HEK293T (cell line): ENCODE measurements around the gene DNAAF1.

ENCODE experiments used
- CTCF ChIA-PET: fragments of 350-600 bp; formaldehyde crosslinking; extraction: SDS; loops from one replicate; lab custom pipeline; 2021; ENCODE audit warnings: antibody characterized with exemption, inconsistent platforms; lab: Yijun Ruan, JAX
- POLR2A ChIA-PET: fragments of 350-600 bp; formaldehyde crosslinking; extraction: SDS; loops from one replicate; lab custom pipeline; 2020; ENCODE audit warnings: antibody characterized with exemption, inconsistent platforms; lab: Yijun Ruan, JAX
- DNase-seq: peaks from one replicate; pipeline ENCODE4 v3.0.0; 2012; ENCODE audit warnings: mixed read lengths; ENCODE audit errors: extremely low spot score
- ARNT ChIP-seq: fragments of 450-650 bp; IDR thresholded peaks from 2 replicates; pipeline ENCODE4 v1.6.1; 2017; ENCODE audit warnings: mild to moderate bottlenecking
- BHLHE40 ChIP-seq: fragments of 450-650 bp; IDR thresholded peaks from 2 replicates; pipeline ENCODE4 v1.6.1; 2016; ENCODE audit warnings: mild to moderate bottlenecking, moderate library complexity, borderline replicate concordance
- CTBP1 ChIP-seq: fragments of 450-650 bp; IDR thresholded peaks from 2 replicates; pipeline ENCODE4 v1.6.1; 2016; ENCODE audit warnings: borderline replicate concordance
- ELF4 ChIP-seq: fragments of 450-650 bp; IDR thresholded peaks from 2 replicates; pipeline ENCODE4 v1.6.1; 2017; ENCODE audit warnings: antibody characterized with exemption
- FOXA1 ChIP-seq: fragments of 450-650 bp; IDR thresholded peaks from 2 replicates; pipeline ENCODE4 v1.6.1; 2016; ENCODE audit warnings: mild to moderate bottlenecking
- FOXK2 ChIP-seq: fragments of 450-650 bp; IDR thresholded peaks from 2 replicates; pipeline ENCODE4 v1.6.1; 2016; ENCODE audit warnings: mild to moderate bottlenecking
- FOXM1 ChIP-seq: fragments of 450-650 bp; IDR thresholded peaks from 2 replicates; pipeline ENCODE4 v1.6.1; 2017; ENCODE audit warnings: mild to moderate bottlenecking, borderline replicate concordance
- HDGF ChIP-seq: fragments of 450-650 bp; IDR thresholded peaks from 2 replicates; pipeline ENCODE4 v1.6.1; 2017; ENCODE audit warnings: antibody characterized with exemption, borderline replicate concordance
- L3MBTL2 ChIP-seq: fragments of 450-650 bp; conservative IDR thresholded peaks from 2 replicates; pipeline ENCODE4 v1.6.1; 2016; ENCODE audit warnings: mild to moderate bottlenecking
- LEF1 ChIP-seq: fragments of 450-650 bp; IDR thresholded peaks from 2 replicates; pipeline ENCODE4 v1.6.1; 2017; ENCODE audit warnings: mild to moderate bottlenecking, borderline replicate concordance
- NFRKB ChIP-seq: fragments of 450-650 bp; IDR thresholded peaks from 2 replicates; pipeline ENCODE4 v1.6.1; 2016; ENCODE audit warnings: mild to moderate bottlenecking, moderate library complexity
- PKNOX1 ChIP-seq: fragments of 450-650 bp; IDR thresholded peaks from 2 replicates; pipeline ENCODE4 v1.6.1; 2016
- SP1 ChIP-seq: fragments of 450-650 bp; IDR thresholded peaks from 2 replicates; pipeline ENCODE4 v1.6.1; 2017
- SUZ12 ChIP-seq: fragments of 450-650 bp; IDR thresholded peaks from 2 replicates; pipeline ENCODE4 v1.6.1; 2016; ENCODE audit warnings: mild to moderate bottlenecking
- TARDBP ChIP-seq: fragments of 450-650 bp; IDR thresholded peaks from 2 replicates; pipeline ENCODE4 v1.6.1; 2016
- ZNF384 ChIP-seq: fragments of 450-650 bp; IDR thresholded peaks from 2 replicates; pipeline ENCODE4 v1.6.1; 2016

The DNAAF1 gene

GRCh38 chr16:84104231-84104630 is 40.9 kb upstream of the DNAAF1 start:
- no peak for DNase-seq
- POLR2A ChIA-PET: interaction anchor here (0.8 kb wide), 1 partner anchor 12 kb away, joined by 3 read pairs; the partner anchor contains the start of gene MBTPS1
- TF ChIP-seq SUZ12 (no peak), FOXM1 (no peak), ARNT (no peak), BHLHE40 (no peak)
- CTCF ChIA-PET: no interaction called here

- POLR2A ChIA-PET: interaction anchor here (2.5 kb wide), 1 partner anchor 12 kb away, joined by 19 read pairs; the partner anchor contains the start of gene MBTPS1
- DNase-seq: no peak
- TF ChIP-seq L3MBTL2: no peak
- TF ChIP-seq HDGF: no peak
- TF ChIP-seq ELF4: no peak
- TF ChIP-seq SUZ12: no peak
- no peak for TF ChIP-seq ARNT
- no peak for TF ChIP-seq TARDBP
- no peak for TF ChIP-seq BHLHE40
- no peak for TF ChIP-seq FOXA1
- no peak for TF ChIP-seq SP1
- TF ChIP-seq FOXM1: no peak
- TF ChIP-seq LEF1: no peak
- TF ChIP-seq ZNF384: no peak
- no peak for TF ChIP-seq FOXK2
- TF ChIP-seq PKNOX1: no peak
- TF ChIP-seq CTBP1: no peak
- TF ChIP-seq NFRKB: no peak
- CTCF ChIA-PET: interaction anchor here (0.8 to 0.9 kb wide), 2 partner anchors 39 to 82 kb away, joined by 3 to 4 read pairs; no protein-coding TSS in a partner anchor
These were observed 39.8 kb upstream of the DNAAF1 start for GRCh38 chr16:84105301-84105815.

- DNase-seq: no peak
- CTCF ChIA-PET: no interaction called here
- TF ChIP-seq SUZ12 (no peak), NFRKB (no peak), SP1 (no peak), ZNF384 (no peak), PKNOX1 (no peak)
- POLR2A ChIA-PET: interaction anchor here (2.5 kb wide), 1 partner anchor 11 kb away, joined by 19 read pairs; the partner anchor contains the start of gene MBTPS1
These were observed 39.0 kb upstream of the DNAAF1 start for GRCh38 chr16:84105948-84106740.

DNA sequence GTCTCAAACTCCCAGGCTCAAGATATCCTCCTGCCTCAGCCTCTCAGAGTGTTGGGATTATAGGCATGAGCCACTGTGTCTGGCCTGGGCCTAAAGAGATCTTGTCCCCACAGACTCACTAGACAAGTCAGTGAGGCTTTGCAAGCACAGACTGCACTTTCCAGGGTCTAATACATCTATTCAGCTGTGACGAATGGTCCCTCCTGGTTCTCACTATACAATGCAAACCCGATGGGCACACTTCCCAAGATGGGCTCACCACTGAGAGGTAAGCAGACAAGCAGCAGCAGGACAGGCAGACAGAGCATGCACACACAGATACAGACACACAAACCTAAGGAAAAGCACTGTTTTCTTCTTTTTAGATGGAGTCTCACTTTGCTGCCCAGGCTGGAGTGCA is 37.2 kb upstream of the DNAAF1 start:
- TF ChIP-seq L3MBTL2: no peak
- TF ChIP-seq TARDBP: no peak
- TF ChIP-seq SUZ12: no peak
- TF ChIP-seq ELF4: no peak
- TF ChIP-seq FOXM1: no peak
- TF ChIP-seq CTBP1: no peak
- no peak for TF ChIP-seq ARNT
- no peak for TF ChIP-seq PKNOX1
- TF ChIP-seq BHLHE40: no peak
- TF ChIP-seq HDGF: no peak
- no peak for TF ChIP-seq NFRKB
- no peak for TF ChIP-seq LEF1
- no peak for TF ChIP-seq SP1
- no peak for TF ChIP-seq FOXA1
- no peak for TF ChIP-seq FOXK2
- TF ChIP-seq ZNF384: no peak
- no peak for DNase-seq
- CTCF ChIA-PET: no interaction called here
- POLR2A ChIA-PET: no interaction called here

GRCh38 chr16:84109598-84110335 is 35.3 kb upstream of the DNAAF1 start:
- ChIA-PET POLR2A (no interaction called here), CTCF (no interaction called here)
- no peak for TF ChIP-seq PKNOX1
- no peak for DNase-seq

- POLR2A ChIA-PET: no interaction called here
- CTCF ChIA-PET: interaction anchor here (0.7 kb wide), 1 partner anchor 26 kb away, joined by 3 read pairs; no protein-coding TSS in a partner anchor
- no peak for TF ChIP-seq CTBP1
- TF ChIP-seq ELF4: no peak
- TF ChIP-seq ZNF384: no peak
- TF ChIP-seq L3MBTL2: no peak
- TF ChIP-seq NFRKB: no peak
- DNase-seq: no peak
These were observed 34.6 kb upstream of the DNAAF1 start for GRCh38 chr16:84110527-84110926.
